HG02798 (cell line): Measurements from ENCODE around the gene RIPPLY2.
"Not testable (repeated sequence)": the region's sequence is repeated elsewhere in the genome, so short reads cannot be mapped to it uniquely, and the experiment has no call there.

Source experiments
- ATAC-seq: cut with Tn5 transposase; IDR thresholded peaks from one replicate; pipeline ENCODE4 v1.9.1; 2021; ENCODE audit warnings: mild to moderate bottlenecking; ENCODE audit not compliant: unreplicated experiment, poor library complexity

The RIPPLY2 gene

GRCh38 chr6:83893024-83893423 lies 39.9 kb downstream of the RIPPLY2 start:
- no peak for ATAC-seq

GRCh38 chr6:83897094-83897493 lies 43.9 kb downstream of the RIPPLY2 start:
- not testable (repeated sequence) for ATAC-seq

- ATAC-seq: no peak
Measured at GRCh38 chr6:83901624-83902023, 48.5 kb downstream of the RIPPLY2 start.

GRCh38 chr6:83904395-83904794 lies 51.2 kb downstream of the RIPPLY2 start:
- ATAC-seq: no peak

- ATAC-seq: no peak
Measured at GRCh38 chr6:83905648-83906047, 52.5 kb downstream of the RIPPLY2 start.
